ENCODE data around the gene SPSB4.

DNA sequence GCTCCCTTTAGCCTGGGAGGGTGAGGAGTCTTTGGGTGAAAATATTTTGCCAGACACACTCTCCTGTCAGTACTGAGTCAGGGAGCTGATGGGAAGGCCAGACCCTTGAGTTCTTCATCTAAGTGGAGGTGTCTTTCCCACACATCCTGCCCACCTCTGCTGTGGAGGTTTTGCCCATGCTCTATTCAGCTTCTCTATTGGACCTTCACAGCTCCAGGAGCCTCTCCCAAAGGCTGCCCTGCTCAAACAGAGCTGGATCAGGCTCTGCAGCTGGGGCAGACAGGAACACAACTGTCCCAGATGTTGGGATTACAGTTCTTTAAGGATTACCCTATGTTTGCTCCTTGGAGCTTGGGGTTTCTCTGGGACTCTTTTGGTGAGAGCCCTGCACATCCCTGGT lies 77.9 kb downstream of the SPSB4 start:
- TF ChIP-seq, protein P1, sequence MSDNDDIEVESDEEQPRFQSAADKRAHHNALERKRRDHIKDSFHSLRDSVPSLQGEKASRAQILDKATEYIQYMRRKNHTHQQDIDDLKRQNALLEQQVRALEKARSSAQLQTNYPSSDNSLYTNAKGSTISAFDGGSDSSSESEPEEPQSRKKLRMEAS (IDR thresholded peaks at IDR 0.05), result no peak
- TF ChIP-seq TAF1 (conservative IDR thresholded peaks at IDR 0.05) (no peak), YY1 (IDR thresholded peaks at IDR 0.05) (no peak), JUND (IDR thresholded peaks at IDR 0.05) (no peak), GABPA (IDR thresholded peaks at IDR 0.05 in 1 of 2, conservative IDR thresholded peaks at IDR 0.05 in 1 of 2) (no peak), RAD21 (IDR thresholded peaks at IDR 0.05) (no peak), FOXA1 (IDR thresholded peaks at IDR 0.05) (no peak)
- TF ChIP-seq, protein P2, sequence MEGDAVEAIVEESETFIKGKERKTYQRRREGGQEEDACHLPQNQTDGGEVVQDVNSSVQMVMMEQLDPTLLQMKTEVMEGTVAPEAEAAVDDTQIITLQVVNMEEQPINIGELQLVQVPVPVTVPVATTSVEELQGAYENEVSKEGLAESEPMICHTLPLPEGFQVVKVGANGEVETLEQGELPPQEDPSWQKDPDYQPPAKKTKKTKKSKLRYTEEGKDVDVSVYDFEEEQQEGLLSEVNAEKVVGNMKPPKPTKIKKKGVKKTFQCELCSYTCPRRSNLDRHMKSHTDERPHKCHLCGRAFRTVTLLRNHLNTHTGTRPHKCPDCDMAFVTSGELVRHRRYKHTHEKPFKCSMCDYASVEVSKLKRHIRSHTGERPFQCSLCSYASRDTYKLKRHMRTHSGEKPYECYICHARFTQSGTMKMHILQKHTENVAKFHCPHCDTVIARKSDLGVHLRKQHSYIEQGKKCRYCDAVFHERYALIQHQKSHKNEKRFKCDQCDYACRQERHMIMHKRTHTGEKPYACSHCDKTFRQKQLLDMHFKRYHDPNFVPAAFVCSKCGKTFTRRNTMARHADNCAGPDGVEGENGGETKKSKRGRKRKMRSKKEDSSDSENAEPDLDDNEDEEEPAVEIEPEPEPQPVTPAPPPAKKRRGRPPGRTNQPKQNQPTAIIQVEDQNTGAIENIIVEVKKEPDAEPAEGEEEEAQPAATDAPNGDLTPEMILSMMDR (IDR thresholded peaks at IDR 0.05; ENCODE audit: low read depth, low read length, missing input control), result no peak
- TF ChIP-seq, protein P3, sequence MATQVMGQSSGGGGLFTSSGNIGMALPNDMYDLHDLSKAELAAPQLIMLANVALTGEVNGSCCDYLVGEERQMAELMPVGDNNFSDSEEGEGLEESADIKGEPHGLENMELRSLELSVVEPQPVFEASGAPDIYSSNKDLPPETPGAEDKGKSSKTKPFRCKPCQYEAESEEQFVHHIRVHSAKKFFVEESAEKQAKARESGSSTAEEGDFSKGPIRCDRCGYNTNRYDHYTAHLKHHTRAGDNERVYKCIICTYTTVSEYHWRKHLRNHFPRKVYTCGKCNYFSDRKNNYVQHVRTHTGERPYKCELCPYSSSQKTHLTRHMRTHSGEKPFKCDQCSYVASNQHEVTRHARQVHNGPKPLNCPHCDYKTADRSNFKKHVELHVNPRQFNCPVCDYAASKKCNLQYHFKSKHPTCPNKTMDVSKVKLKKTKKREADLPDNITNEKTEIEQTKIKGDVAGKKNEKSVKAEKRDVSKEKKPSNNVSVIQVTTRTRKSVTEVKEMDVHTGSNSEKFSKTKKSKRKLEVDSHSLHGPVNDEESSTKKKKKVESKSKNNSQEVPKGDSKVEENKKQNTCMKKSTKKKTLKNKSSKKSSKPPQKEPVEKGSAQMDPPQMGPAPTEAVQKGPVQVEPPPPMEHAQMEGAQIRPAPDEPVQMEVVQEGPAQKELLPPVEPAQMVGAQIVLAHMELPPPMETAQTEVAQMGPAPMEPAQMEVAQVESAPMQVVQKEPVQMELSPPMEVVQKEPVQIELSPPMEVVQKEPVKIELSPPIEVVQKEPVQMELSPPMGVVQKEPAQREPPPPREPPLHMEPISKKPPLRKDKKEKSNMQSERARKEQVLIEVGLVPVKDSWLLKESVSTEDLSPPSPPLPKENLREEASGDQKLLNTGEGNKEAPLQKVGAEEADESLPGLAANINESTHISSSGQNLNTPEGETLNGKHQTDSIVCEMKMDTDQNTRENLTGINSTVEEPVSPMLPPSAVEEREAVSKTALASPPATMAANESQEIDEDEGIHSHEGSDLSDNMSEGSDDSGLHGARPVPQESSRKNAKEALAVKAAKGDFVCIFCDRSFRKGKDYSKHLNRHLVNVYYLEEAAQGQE (IDR thresholded peaks at IDR 0.05), result no peak
- TF ChIP-seq, protein P4, sequence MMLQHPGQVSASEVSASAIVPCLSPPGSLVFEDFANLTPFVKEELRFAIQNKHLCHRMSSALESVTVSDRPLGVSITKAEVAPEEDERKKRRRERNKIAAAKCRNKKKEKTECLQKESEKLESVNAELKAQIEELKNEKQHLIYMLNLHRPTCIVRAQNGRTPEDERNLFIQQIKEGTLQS (IDR thresholded peaks at IDR 0.05), result no peak
- TF ChIP-seq, protein P5, sequence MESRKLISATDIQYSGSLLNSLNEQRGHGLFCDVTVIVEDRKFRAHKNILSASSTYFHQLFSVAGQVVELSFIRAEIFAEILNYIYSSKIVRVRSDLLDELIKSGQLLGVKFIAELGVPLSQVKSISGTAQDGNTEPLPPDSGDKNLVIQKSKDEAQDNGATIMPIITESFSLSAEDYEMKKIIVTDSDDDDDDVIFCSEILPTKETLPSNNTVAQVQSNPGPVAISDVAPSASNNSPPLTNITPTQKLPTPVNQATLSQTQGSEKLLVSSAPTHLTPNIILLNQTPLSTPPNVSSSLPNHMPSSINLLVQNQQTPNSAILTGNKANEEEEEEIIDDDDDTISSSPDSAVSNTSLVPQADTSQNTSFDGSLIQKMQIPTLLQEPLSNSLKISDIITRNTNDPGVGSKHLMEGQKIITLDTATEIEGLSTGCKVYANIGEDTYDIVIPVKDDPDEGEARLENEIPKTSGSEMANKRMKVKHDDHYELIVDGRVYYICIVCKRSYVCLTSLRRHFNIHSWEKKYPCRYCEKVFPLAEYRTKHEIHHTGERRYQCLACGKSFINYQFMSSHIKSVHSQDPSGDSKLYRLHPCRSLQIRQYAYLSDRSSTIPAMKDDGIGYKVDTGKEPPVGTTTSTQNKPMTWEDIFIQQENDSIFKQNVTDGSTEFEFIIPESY (IDR thresholded peaks at IDR 0.05), result no peak

Measured in liver (tissue), 3 donors.